Regular cardiac myocyte (primary cell): ENCODE results near the gene CD300H. TPM values are rescaled to one million over a fixed set of nuclear protein-coding genes. Genes with fewer than 3 reads are reported as not detected.

Experiments
- total RNA-seq: library from RNA; depleted of rRNA; stranded (reverse); fragments of >200 nt; gene quantifications from 2 replicates; pipeline ENCODE4 v1.2.3, GENCODE V29; 2014

Gene CD300H
- not detected in 2 replicates for total RNA-seq

DNA sequence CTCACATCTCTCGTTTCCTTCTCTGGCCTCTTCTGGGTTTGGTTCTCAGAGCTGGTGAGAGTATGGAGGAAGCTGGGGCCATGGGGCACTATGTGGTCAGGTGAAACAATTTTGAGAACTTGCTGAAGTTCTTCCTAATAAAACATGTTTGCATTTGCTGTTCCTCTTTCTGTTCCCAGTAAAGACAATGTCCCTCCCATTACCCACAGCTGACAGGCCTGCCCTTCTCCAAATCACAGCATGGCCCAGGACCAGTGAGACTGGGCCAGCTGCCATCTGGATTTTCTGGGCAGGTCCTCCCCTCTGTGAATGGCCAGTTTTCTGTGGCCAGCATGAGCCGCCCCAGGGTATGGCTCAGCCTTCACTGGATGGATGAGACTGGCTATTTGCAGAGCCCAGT lies at the start of gene CD300H:
TSS of gene CD300H (minus strand) at position 113 of the 400 bp plus-strand sequence.

GRCh38 chr17:74592087-74592990 lies 25.0 kb upstream of the CD300H start, which contains the start of gene CD300LD:
TSS of gene CD300LD (minus strand) at chr17:74592283. CDS start at chr17:74592202, 81 bp downstream.

DNA sequence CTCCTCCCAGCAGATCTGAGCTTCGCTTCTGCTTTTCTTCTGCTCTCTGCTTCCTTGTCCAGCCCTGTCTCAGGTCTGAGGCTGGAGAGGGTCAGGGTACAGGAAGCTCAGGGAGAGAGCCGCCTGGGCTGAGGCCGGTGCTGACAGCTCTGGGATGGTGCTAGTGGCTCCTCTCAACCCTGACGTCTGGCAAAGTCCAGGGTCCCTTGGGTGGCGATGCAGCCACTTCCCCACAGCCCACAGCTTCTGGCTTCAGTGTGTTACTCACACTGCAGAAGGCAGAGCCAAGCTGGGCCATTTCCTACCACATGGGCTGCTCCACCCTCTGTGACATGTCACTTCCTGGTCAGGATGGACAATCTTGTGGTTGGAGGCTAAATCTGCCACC lies 21.5 kb downstream of the CD300H start, which contains the start of gene CD300C:
TSS of gene CD300C (minus strand) at position 273 of the 388 bp plus-strand sequence. CDS start 333 bp downstream, outside the sequence.

DNA sequence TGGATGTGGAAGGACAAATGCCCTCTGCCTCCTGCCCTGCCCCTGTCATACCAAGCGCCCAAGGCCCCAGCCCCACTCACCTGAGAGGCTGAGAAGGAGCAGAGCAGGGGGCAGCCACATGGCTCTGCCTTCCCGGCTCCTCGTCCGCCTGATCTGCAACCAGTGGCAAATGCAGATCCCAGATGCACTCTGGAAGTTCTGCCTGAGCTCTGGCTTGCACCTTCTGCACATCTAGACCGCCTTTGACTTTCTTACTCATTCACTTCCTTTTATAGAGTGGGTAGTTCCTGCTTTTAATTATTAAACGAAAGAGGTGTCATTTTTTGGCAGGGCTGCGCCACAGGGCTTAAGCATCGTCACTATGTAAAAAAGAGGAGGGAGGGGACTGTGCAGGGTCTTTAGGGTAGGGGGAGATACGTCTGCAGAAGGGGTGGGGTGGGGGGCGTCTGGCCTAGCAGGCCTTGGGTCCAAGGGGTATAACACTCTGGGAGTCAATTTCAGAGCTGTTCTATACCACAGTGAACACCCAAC lies 36.0 kb downstream of the CD300H start, which contains the start of gene CD300LB:
TSS of gene CD300LB (minus strand) at position 245 of the 531 bp plus-strand sequence. CDS start at position 120, 125 bp downstream.

Other genes with a start within 250 kb of the CD300H start
- not detected in 2 replicates for gene KIF19, start 241.3 kb downstream of the CD300H start, total RNA-seq
- gene BTBD17, start 205.6 kb downstream of the CD300H start, total RNA-seq: not detected in 2 replicates
- gene GPR142, start 200.0 kb downstream of the CD300H start, total RNA-seq: not detected in 2 replicates
- gene GPRC5C, start 135.4 kb downstream of the CD300H start, total RNA-seq: 7.9 and 15.5 TPM in 2 replicates
- gene CD300A, start 100.9 kb downstream of the CD300H start, total RNA-seq: under 0.01 TPM in 1 of 2 replicates, not detected in the other
- gene CD300LB, start 36.0 kb downstream of the CD300H start, total RNA-seq: not detected in 2 replicates
- gene CD300C, start 21.4 kb downstream of the CD300H start, total RNA-seq: 0.19 TPM in 1 of 2 replicates, not detected in the other
- not detected in 2 replicates for gene CD300LD, start 24.8 kb upstream of the CD300H start, total RNA-seq
- gene CD300E, start 56.2 kb upstream of the CD300H start, total RNA-seq: not detected in 2 replicates
- not detected in 2 replicates for gene CD300LF, start 145.4 kb upstream of the CD300H start, total RNA-seq
- gene RAB37, start 169.7 kb upstream of the CD300H start, total RNA-seq: under 0.01 and 0.19 TPM in 2 replicates
- 3.4 and 10.7 TPM in 2 replicates for gene NHERF1, start 181.1 kb upstream of the CD300H start, total RNA-seq
- gene NAT9, start 208.8 kb upstream of the CD300H start, total RNA-seq: 28.0 and 35.5 TPM in 2 replicates